Caki2 (cell line): ENCODE measurements around the gene FOLR2. TPM values are rescaled to one million over a fixed set of nuclear protein-coding genes. Genes with fewer than 3 reads are reported as not detected.
"Not testable (repeated sequence)": the region's sequence is repeated elsewhere in the genome, so short reads cannot be mapped to it uniquely, and the experiment has no call there.

Experiments
- DNase-seq: peaks from one replicate; pipeline ENCODE4 v3.0.0-alpha.2; 2015; ENCODE audit warnings: low read depth
- in situ Hi-C: cut with HindIII; loops from 2 replicates; pipeline ENCODE4 v1.10.0; 2016; ENCODE audit warnings: low sequenced_read_pairs, low pct_unique_long_range_greater_than_20kb, mixed read lengths
- total RNA-seq: library from RNA; depleted of rRNA; stranded (reverse); fragments of >200 nt; shearing (Covaris generic); gene quantifications from 2 replicates; pipeline ENCODE4 v1.2.3, GENCODE V29; 2014; ENCODE audit warnings: low replicate concordance; rRNA removed

FOLR2 gene
- total RNA-seq, 1 experiment from 2014 or later: not detected

- in situ Hi-C loops: no loop called here
- no peak for DNase-seq
These were observed 35.0 kb downstream of the FOLR2 start for GRCh38 chr11:72251614-72252013.

- in situ Hi-C loops: no loop called here
- no peak for DNase-seq
These were observed 36.8 kb downstream of the FOLR2 start for GRCh38 chr11:72253392-72253791.

GRCh38 chr11:72254299-72254993 is 37.9 kb downstream of the FOLR2 start:
- DNase-seq: no peak

GRCh38 chr11:72257570-72257969 is 41.0 kb downstream of the FOLR2 start:
- in situ Hi-C loops: no loop called here
- DNase-seq: no peak

More at GRCh38 chr11:72254299-72254993, 37.9 kb downstream of the FOLR2 start:
- in situ Hi-C loops: no loop called here

- DNase-seq: no peak
- in situ Hi-C loops: no loop called here
These were observed 42.9 kb downstream of the FOLR2 start for GRCh38 chr11:72259490-72259889.

GRCh38 chr11:72260574-72260973 is 44.0 kb downstream of the FOLR2 start:
- DNase-seq: no peak
- in situ Hi-C loops: no loop called here

GRCh38 chr11:72263361-72263760 is 46.8 kb downstream of the FOLR2 start:
- in situ Hi-C loops: no loop called here
- peak; percentile 17 for DNase-seq

- in situ Hi-C loops: no loop called here
- no peak for DNase-seq
These were observed 49.4 kb downstream of the FOLR2 start for GRCh38 chr11:72265951-72266350.

GRCh38 chr11:72266960-72267359 is 50.4 kb downstream of the FOLR2 start:
- DNase-seq, in situ Hi-C loops: not testable (repeated sequence)

GRCh38 chr11:72267956-72268617 is 51.5 kb downstream of the FOLR2 start:
- in situ Hi-C loops: no loop called here
- DNase-seq: no peak

Other genes with a start within 250 kb of the FOLR2 start
- gene IL18BP, start 217.9 kb upstream of the FOLR2 start, total RNA-seq: 1.0 and 4.3 TPM in 2 replicates
- gene NUMA1, start 136.3 kb upstream of the FOLR2 start, total RNA-seq: 73.8 and 81.0 TPM in 2 replicates
- 9.4 and 14.9 TPM in 2 replicates for gene LRRC51, start 135.9 kb upstream of the FOLR2 start, total RNA-seq
- gene LAMTOR1, start 113.5 kb upstream of the FOLR2 start, total RNA-seq: 90.8 and 117 TPM in 2 replicates
- gene TOMT, start 110.9 kb upstream of the FOLR2 start, total RNA-seq: not detected in 2 replicates
- 29.1 and 35.5 TPM in 2 replicates for gene ANAPC15, start 104.1 kb upstream of the FOLR2 start, total RNA-seq
- not detected in 2 replicates for gene FOLR3, start 81.1 kb upstream of the FOLR2 start, total RNA-seq
- 7.3 and 8.4 TPM in 2 replicates for gene FOLR1, start 24.7 kb upstream of the FOLR2 start, total RNA-seq
- 29.1 and 30.8 TPM in 2 replicates for gene INPPL1, start 8.0 kb downstream of the FOLR2 start, total RNA-seq
- not detected in 2 replicates for gene PHOX2A, start 27.4 kb downstream of the FOLR2 start, total RNA-seq
- gene CLPB, start 217.7 kb downstream of the FOLR2 start, total RNA-seq: 15.2 and 16.7 TPM in 2 replicates